Amygdala (tissue), 56 donors: Measurements from ENCODE around the gene TSPAN8.
"Not testable (repeated sequence)": the region's sequence is repeated elsewhere in the genome, so short reads cannot be mapped to it uniquely, and the experiment has no call there.

ENCODE experiments used
- DNase-seq, 56 donors: peaks; one replicate each; lab custom pipeline; 2025; lab: John Stamatoyannopoulos, UW

The TSPAN8 gene

GRCh38 chr12:71130521-71131069 is 27.2 kb downstream of the TSPAN8 start:
- no peak for DNase-seq

DNA sequence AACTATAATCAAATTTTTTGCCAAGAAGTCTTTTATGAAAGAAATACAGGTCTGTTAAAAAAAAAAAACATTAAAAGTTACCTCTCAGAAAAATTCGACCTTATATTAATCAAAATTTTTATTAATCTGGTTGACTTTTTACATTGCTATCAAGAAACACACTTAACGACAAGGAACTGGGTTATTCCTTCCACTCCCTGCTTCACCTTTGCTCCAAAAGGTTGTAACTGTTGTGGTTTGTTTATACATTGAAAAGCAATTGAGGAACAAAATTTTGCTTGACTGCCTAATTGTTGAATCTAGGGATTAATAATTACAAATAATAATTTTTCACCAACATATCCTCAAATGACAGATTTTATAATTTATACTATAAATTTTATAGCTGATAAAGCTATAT is 28.4 kb downstream of the TSPAN8 start:
- DNase-seq: no peak

- DNase-seq: no peak
These were observed 29.5 kb downstream of the TSPAN8 start for GRCh38 chr12:71128191-71128788.

GRCh38 chr12:71125949-71126348 is 31.9 kb downstream of the TSPAN8 start:
- no peak for DNase-seq

DNA sequence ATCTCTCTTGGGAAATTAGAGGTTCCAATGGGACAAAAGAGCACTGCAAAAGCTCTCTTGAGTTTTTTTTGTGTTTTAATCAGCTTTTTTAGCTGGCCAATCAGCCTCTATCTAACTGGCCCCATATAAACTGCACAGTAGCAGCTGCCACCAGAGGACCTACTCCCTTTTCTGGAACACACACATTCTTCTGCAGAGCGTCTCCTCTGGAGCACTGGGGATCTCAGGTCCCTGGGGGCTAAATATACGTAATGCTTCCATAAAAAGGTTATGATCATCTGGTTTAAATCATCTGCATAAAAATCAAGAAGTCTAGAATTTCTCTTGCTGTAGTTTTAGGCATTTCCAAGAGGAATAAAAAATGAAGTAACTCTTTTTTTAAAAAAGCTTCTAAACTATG is 32.3 kb downstream of the TSPAN8 start:
- no peak for DNase-seq

DNA sequence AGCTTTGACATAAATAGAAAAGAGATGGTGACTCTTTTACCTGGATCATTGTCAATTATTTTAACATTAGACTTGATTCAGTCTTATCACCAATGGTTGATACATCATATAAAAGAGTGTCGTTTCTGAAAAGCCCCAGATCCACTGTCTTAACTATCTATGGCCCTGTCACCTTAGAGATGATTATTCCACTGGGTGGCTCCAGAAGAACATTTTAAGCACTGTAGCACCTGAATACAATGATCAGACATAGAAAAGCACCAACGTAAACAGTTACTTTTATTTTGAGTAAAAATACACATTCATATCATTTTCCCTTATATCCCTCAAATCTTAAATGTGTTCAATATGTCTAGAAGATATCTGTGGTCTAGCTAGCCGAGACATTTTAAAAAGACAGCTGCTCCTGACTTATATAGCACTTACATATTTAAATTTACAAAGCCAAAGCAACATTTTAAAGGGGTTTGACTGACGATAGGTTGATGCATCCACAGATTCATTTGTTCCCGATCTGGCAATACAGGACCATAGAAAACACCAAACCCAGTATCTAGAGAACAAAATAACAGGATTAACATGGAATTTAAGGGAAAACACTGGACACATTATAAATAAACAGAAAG is 32.9 kb downstream of the TSPAN8 start:
- no peak for DNase-seq

DNA sequence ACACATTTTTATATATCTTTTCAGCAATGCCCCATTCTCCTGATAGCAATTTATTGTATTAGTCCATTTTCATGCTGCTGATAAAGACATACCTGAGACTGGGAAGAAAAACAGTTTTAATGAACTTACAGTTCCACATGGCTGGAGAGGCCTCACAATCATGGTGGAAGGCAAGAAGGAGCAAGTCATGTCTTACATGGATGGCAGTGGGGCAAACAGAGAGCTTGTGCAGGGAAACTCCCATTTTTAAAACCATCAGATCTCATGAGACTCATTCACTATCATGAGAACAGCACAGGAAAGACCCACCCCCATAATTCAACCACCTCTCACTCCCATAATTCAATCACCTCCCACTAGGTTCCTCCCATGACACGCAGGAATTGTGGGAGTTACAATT is 44.7 kb downstream of the TSPAN8 start:
- not testable (repeated sequence) for DNase-seq

- DNase-seq: no peak
These were observed 48.0 kb downstream of the TSPAN8 start for GRCh38 chr12:71109834-71110233.

DNA sequence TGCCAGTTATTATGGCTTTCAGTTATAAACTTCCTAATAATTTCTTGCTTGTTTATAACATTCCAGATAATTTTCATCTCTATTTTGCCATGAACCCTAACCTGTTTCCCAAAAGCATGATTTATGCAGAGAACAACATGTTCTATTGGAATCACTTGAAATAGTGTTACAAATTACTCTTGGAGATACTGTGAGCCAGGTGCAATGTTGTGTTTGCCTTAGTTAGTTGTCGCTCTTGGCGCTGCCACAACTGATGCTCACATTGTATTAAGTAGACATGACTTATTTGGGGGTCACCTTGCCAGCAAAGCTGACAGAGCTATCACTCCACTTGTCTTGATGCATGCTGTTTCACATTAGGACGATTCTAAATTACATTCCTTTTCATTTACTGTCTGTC is 49.4 kb downstream of the TSPAN8 start:
- DNase-seq: no peak

DNA sequence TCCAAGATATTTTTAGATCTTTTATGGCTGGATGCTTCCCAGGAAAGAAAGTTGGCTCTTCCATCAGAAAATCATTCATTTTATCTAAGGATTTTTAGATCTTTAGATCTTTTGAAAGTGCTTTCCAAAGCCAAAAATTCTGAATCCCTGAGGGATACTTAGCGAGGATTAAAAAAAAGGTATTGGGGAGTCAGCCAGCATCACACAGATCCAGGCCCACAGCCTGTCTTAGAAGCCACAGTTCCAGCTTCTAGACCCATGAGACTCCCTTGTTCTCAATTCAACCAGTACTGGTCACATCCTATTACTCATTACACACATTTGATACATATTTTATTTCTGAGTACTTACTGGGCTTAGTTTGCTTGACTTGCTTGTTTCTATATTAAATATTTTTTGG is 49.9 kb downstream of the TSPAN8 start:
- DNase-seq: no peak

- no peak for DNase-seq
These were observed 51.8 kb downstream of the TSPAN8 start for GRCh38 chr12:71105956-71106355.

GRCh38 chr12:71092290-71092689 is 65.5 kb downstream of the TSPAN8 start:
- DNase-seq: no peak

DNA sequence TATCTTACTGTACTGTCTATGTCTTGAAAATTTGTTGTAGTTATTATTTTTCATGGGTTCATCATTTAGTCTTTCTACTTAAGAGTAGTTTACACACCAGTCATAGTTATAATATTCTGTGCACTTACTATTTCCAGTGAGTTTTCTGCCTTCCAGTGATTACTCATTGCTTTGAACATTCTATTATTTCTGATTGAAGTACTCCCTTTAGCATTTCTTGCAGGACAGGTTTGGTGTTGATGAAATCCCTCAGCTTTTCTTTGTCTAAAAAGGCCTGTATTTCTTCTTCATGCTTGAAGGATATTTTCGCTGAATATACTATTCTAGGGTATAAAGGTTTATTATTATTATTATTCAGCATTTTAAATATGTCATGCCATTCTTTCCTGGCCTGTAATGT is 66.8 kb downstream of the TSPAN8 start:
- no peak for DNase-seq

DNA sequence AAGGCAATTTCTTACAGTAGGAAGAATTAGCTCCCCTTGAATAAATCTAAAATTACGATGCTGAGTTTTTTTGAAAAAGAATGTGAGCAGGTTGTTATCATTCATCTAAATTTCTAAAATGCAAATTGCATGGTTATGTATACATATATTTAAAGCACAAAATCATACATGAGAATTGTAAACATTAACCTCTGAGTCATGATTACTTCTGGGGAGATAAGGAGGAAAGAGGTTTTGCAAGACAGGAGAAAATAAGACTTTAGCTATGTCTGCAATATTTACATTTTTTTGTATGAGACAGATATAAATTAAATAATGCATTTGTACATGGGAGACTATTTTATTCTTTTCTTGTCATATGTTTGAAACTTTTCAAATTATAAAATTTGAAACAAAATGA is 72.2 kb downstream of the TSPAN8 start:
- DNase-seq: no peak

DNA sequence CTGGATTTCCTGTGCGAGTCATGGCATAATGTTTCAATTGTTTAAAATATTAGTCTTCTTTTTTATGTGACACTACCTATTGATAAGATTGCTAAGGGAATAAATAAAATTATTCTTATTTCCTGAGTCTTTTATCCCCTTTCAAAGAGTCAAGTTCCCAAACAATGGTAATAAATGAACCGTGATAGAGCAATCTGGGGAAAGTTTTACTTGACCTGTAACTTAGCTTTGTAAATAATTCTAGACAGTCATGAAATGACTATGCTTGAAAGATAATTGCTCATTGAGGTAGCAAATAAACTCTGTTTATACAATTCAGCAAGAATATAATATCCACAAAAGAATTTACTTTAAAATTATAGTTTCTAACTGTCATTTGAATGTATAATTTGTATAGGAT is 82.1 kb downstream of the TSPAN8 start:
- DNase-seq: no peak
